Measurements from ENCODE around the gene CARD9. TPM values are rescaled to one million over a fixed set of nuclear protein-coding genes. Genes with fewer than 3 reads are reported as not detected.

Gene CARD9
- total and polyA plus RNA-seq, 9 donors, result 1.1 to 2.7 (median 1.4) TPM

GRCh38 chr9:136342181-136343120 lies 31.0 kb downstream of the CARD9 start:
- Histone ChIP-seq H3K36me3 (ENCODE audit: control insufficient read depth, insufficient read depth, low read length) (peaks cover 48% of the 10 kb centered on the region), H3K27me3 (ENCODE audit: control insufficient read depth, insufficient read depth, low read length) (peaks cover 2% of the 10 kb centered on the region), H3K4me3 (ENCODE audit: low read length) (peak overlapping the region; percentile 10), H3K27ac (ENCODE audit: low read length) (no peak overlapping the region), H3K9me3 (replicated peaks; ENCODE audit: control insufficient read depth, low read depth, low read length) (no peaks in the 10 kb centered on the region), H3K4me1 (ENCODE audit: control insufficient read depth, insufficient read depth, low read length) (peaks cover 44% of the 10 kb centered on the region)
- WGBS (ENCODE audit: insufficient coverage), result 17% methylated on average over 56 of the region's 60 CpGs
- no peak for DNase-seq

DNA sequence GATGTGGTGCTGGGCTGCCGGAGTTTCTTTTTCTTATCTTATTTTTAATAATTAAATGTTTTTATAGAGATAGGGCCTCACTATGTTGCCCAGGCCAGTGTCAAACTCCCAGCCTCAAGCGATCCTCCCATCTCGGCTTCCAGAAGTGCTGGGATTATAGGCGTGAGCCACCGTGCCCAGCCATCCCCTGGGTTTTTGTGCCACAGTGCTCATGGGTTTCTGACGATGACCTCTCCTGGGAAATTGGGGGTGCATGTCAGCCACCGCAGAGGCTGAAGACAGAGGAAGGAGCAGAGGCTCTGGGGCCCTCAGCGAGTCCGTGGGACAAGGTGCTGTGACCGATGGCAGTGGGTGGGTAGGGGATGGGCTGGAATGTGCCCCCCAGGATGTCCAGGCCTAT lies 31.7 kb downstream of the CARD9 start:
- H3K4me3 ChIP-seq (ENCODE audit: low read length), result no peak overlapping the region
- H3K4me1 ChIP-seq (ENCODE audit: control insufficient read depth, insufficient read depth, low read length), result peaks cover 38% of the 10 kb centered on the region
- no peak overlapping the region for H3K27ac ChIP-seq (ENCODE audit: low read length)
- H3K9me3 ChIP-seq (replicated peaks; ENCODE audit: control insufficient read depth, low read depth, low read length), result no peaks in the 10 kb centered on the region
- WGBS (ENCODE audit: insufficient coverage), result 67% methylated on average over 8 of the region's 10 CpGs
- H3K27me3 ChIP-seq (ENCODE audit: control insufficient read depth, insufficient read depth, low read length), result peaks cover 2% of the 10 kb centered on the region
- no peak for DNase-seq
- peaks cover 55% of the 10 kb centered on the region for H3K36me3 ChIP-seq (ENCODE audit: control insufficient read depth, insufficient read depth, low read length)

GRCh38 chr9:136341042-136341655 lies 32.3 kb downstream of the CARD9 start:
- Histone ChIP-seq H3K27me3 (ENCODE audit: control insufficient read depth, insufficient read depth, low read length) (peaks cover 2% of the 10 kb centered on the region), H3K4me1 (ENCODE audit: control insufficient read depth, insufficient read depth, low read length) (peaks cover 32% of the 10 kb centered on the region), H3K27ac (ENCODE audit: low read length) (no peak overlapping the region), H3K9me3 (replicated peaks; ENCODE audit: control insufficient read depth, low read depth, low read length) (no peaks in the 10 kb centered on the region), H3K36me3 (ENCODE audit: control insufficient read depth, insufficient read depth, low read length) (peaks cover 61% of the 10 kb centered on the region), H3K4me3 (ENCODE audit: low read length) (no peak overlapping the region)
- WGBS (ENCODE audit: insufficient coverage), result 87% methylated on average over 13 of the region's 18 CpGs
- no peak for DNase-seq

DNA sequence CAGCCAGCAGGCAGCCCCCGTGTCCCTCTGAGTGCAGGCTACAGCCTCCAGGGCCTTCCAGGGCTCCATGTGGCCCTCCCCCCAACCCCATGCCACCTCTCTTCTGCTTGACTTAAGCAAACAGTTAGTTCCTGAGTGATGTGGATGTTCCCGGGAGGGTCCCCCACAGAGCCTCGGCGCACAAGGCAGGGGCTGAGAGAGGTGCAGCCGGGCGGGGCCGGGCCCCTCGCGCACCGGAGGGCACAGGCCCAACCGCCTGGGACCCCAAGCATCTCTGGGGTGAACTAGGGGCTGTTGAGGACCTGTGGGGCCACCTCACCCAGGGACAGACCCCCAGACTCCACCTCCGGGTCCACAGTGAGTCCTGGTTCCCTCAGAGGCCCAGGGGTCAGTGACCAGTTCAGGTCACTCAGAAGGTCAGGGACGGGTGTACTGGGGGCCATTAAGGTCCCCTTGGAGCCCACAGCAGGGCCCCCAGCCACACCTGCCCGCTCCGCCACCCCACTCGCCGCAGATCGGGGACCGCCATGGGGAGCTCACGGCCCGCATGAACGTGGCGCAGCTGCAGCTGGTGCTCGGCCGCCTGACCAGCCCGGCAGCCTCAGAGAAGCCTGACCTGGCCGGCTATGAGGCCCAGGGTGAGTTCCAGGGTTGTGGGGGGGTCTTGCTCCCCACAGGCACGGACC lies 33.0 kb downstream of the CARD9 start:
- WGBS (ENCODE audit: insufficient coverage), result 89% methylated on average over 25 of the region's 28 CpGs
- H3K4me1 ChIP-seq (ENCODE audit: control insufficient read depth, insufficient read depth, low read length), result peaks cover 26% of the 10 kb centered on the region
- peaks cover 67% of the 10 kb centered on the region for H3K36me3 ChIP-seq (ENCODE audit: control insufficient read depth, insufficient read depth, low read length)
- H3K4me3 ChIP-seq (ENCODE audit: low read length), result no peak overlapping the region
- no peaks in the 10 kb centered on the region for H3K27me3 ChIP-seq (ENCODE audit: control insufficient read depth, insufficient read depth, low read length)
- no peaks in the 10 kb centered on the region for H3K9me3 ChIP-seq (replicated peaks; ENCODE audit: control insufficient read depth, low read depth, low read length)
- H3K27ac ChIP-seq (ENCODE audit: low read length), result no peak overlapping the region
- DNase-seq, result no peak

GRCh38 chr9:136339958-136340310 lies 33.5 kb downstream of the CARD9 start:
- H3K27ac ChIP-seq (ENCODE audit: low read length), result no peak overlapping the region
- no peak overlapping the region for H3K4me3 ChIP-seq (ENCODE audit: low read length)
- no peaks in the 10 kb centered on the region for H3K9me3 ChIP-seq (replicated peaks; ENCODE audit: control insufficient read depth, low read depth, low read length)
- no peak for DNase-seq
- peaks cover 25% of the 10 kb centered on the region for H3K4me1 ChIP-seq (ENCODE audit: control insufficient read depth, insufficient read depth, low read length)
- H3K27me3 ChIP-seq (ENCODE audit: control insufficient read depth, insufficient read depth, low read length), result no peaks in the 10 kb centered on the region
- WGBS (ENCODE audit: insufficient coverage), result 63% methylated on average over 2 of the region's 12 CpGs
- H3K36me3 ChIP-seq (ENCODE audit: control insufficient read depth, insufficient read depth, low read length), result peaks cover 73% of the 10 kb centered on the region

DNA sequence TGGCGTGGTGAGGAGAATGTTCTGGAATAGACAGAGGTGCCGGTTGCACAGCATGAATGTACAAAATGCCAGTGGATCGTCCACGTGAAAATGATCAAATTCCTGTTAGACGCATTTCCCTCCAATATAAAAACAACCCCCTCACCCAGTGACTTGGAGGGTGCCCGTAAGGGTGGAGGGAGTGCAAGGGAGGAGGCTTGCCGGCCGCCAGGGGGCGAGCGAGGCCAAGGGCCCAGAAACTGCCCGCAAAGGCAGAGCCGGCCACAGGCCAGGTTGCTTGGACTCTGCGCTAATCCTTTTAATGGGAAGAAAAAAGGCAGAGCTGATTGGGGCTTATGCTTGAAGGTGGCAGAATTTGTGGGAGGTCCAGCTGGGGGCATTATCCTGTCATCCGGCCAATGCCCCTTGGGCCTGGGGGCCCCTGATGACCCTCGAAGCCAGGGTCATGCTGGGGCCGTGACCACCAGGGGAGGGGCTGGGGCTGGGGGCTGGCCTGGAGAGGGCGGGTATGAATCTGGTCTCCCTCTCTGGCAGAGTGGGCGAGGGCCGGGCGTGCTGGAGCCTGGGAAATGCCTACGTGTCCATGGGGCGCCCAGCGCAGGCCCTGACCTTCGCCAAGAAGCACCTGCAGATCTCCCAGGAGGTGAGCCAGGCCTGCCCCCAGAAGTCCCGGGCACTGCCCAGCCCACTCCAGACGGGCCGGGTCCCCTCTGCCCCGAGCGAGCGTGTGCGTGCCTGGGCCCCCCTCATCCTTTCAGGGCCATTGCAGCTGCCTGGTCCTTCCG lies 34.1 kb downstream of the CARD9 start:
- H3K36me3 ChIP-seq (ENCODE audit: control insufficient read depth, insufficient read depth, low read length), result peaks cover 77% of the 10 kb centered on the region
- no peak overlapping the region for H3K4me3 ChIP-seq (ENCODE audit: low read length)
- no peaks in the 10 kb centered on the region for H3K9me3 ChIP-seq (replicated peaks; ENCODE audit: control insufficient read depth, low read depth, low read length)
- peaks cover 21% of the 10 kb centered on the region for H3K4me1 ChIP-seq (ENCODE audit: control insufficient read depth, insufficient read depth, low read length)
- no peaks in the 10 kb centered on the region for H3K27me3 ChIP-seq (ENCODE audit: control insufficient read depth, insufficient read depth, low read length)
- WGBS (ENCODE audit: insufficient coverage), result 77% methylated on average over 27 of the region's 32 CpGs
- no peak overlapping the region for H3K27ac ChIP-seq (ENCODE audit: low read length)
- no peak for DNase-seq

- peaks cover 79% of the 10 kb centered on the region for H3K36me3 ChIP-seq (ENCODE audit: control insufficient read depth, insufficient read depth, low read length)
- H3K27me3 ChIP-seq (ENCODE audit: control insufficient read depth, insufficient read depth, low read length), result no peaks in the 10 kb centered on the region
- H3K9me3 ChIP-seq (replicated peaks; ENCODE audit: control insufficient read depth, low read depth, low read length), result no peaks in the 10 kb centered on the region
- H3K4me3 ChIP-seq (ENCODE audit: low read length), result no peak overlapping the region
- H3K4me1 ChIP-seq (ENCODE audit: control insufficient read depth, insufficient read depth, low read length), result peaks cover 21% of the 10 kb centered on the region
- no peak for DNase-seq
- WGBS (ENCODE audit: insufficient coverage), result 93% methylated on average over 23 of the region's 25 CpGs
- no peak overlapping the region for H3K27ac ChIP-seq (ENCODE audit: low read length)
These were observed 35.0 kb downstream of the CARD9 start for GRCh38 chr9:136338511-136338910.

- H3K27ac ChIP-seq (ENCODE audit: low read length), result no peak overlapping the region
- H3K36me3 ChIP-seq (ENCODE audit: control insufficient read depth, insufficient read depth, low read length), result peaks cover 79% of the 10 kb centered on the region
- H3K27me3 ChIP-seq (ENCODE audit: control insufficient read depth, insufficient read depth, low read length), result no peaks in the 10 kb centered on the region
- no peaks in the 10 kb centered on the region for H3K9me3 ChIP-seq (replicated peaks; ENCODE audit: control insufficient read depth, low read depth, low read length)
- 81% methylated on average over 31 of the region's 43 CpGs for WGBS (ENCODE audit: insufficient coverage)
- peaks cover 15% of the 10 kb centered on the region for H3K4me1 ChIP-seq (ENCODE audit: control insufficient read depth, insufficient read depth, low read length)
- no peak for DNase-seq
- H3K4me3 ChIP-seq (ENCODE audit: low read length), result no peak overlapping the region
These were observed 35.8 kb downstream of the CARD9 start for GRCh38 chr9:136337416-136338395.

- no peak for DNase-seq
- H3K36me3 ChIP-seq (ENCODE audit: control insufficient read depth, insufficient read depth, low read length), result peaks cover 84% of the 10 kb centered on the region
- no peaks in the 10 kb centered on the region for H3K27me3 ChIP-seq (ENCODE audit: control insufficient read depth, insufficient read depth, low read length)
- peaks cover 7% of the 10 kb centered on the region for H3K4me1 ChIP-seq (ENCODE audit: control insufficient read depth, insufficient read depth, low read length)
- H3K27ac ChIP-seq (ENCODE audit: low read length), result no peak overlapping the region
- no peak overlapping the region for H3K4me3 ChIP-seq (ENCODE audit: low read length)
- no peaks in the 10 kb centered on the region for H3K9me3 ChIP-seq (replicated peaks; ENCODE audit: control insufficient read depth, low read depth, low read length)
- WGBS (ENCODE audit: insufficient coverage), result 90% methylated on average over 23 of the region's 23 CpGs
These were observed 36.6 kb downstream of the CARD9 start for GRCh38 chr9:136336881-136337280.

Measured in muscle of leg (tissue), 11 donors.